HEK293T (cell line): ENCODE data around the gene SNN.

Experiments
- CTCF ChIA-PET: fragments of 350-600 bp; formaldehyde crosslinking; extraction: SDS; loops from one replicate; lab custom pipeline; 2021; ENCODE audit warnings: antibody characterized with exemption, inconsistent platforms; lab: Yijun Ruan, JAX
- POLR2A ChIA-PET: fragments of 350-600 bp; formaldehyde crosslinking; extraction: SDS; loops from one replicate; lab custom pipeline; 2020; ENCODE audit warnings: antibody characterized with exemption, inconsistent platforms; lab: Yijun Ruan, JAX
- DNase-seq: peaks from one replicate; pipeline ENCODE4 v3.0.0; 2012; ENCODE audit warnings: mixed read lengths; ENCODE audit errors: extremely low spot score
- ARNT ChIP-seq: fragments of 450-650 bp; IDR thresholded peaks from 2 replicates; pipeline ENCODE4 v1.6.1; 2017; ENCODE audit warnings: mild to moderate bottlenecking
- BHLHE40 ChIP-seq: fragments of 450-650 bp; IDR thresholded peaks from 2 replicates; pipeline ENCODE4 v1.6.1; 2016; ENCODE audit warnings: mild to moderate bottlenecking, moderate library complexity, borderline replicate concordance
- CTBP1 ChIP-seq: fragments of 450-650 bp; IDR thresholded peaks from 2 replicates; pipeline ENCODE4 v1.6.1; 2016; ENCODE audit warnings: borderline replicate concordance
- ELF4 ChIP-seq: fragments of 450-650 bp; IDR thresholded peaks from 2 replicates; pipeline ENCODE4 v1.6.1; 2017; ENCODE audit warnings: antibody characterized with exemption
- FOXA1 ChIP-seq: fragments of 450-650 bp; IDR thresholded peaks from 2 replicates; pipeline ENCODE4 v1.6.1; 2016; ENCODE audit warnings: mild to moderate bottlenecking
- FOXK2 ChIP-seq: fragments of 450-650 bp; IDR thresholded peaks from 2 replicates; pipeline ENCODE4 v1.6.1; 2016; ENCODE audit warnings: mild to moderate bottlenecking
- FOXM1 ChIP-seq: fragments of 450-650 bp; IDR thresholded peaks from 2 replicates; pipeline ENCODE4 v1.6.1; 2017; ENCODE audit warnings: mild to moderate bottlenecking, borderline replicate concordance
- HDGF ChIP-seq: fragments of 450-650 bp; IDR thresholded peaks from 2 replicates; pipeline ENCODE4 v1.6.1; 2017; ENCODE audit warnings: antibody characterized with exemption, borderline replicate concordance
- L3MBTL2 ChIP-seq: fragments of 450-650 bp; conservative IDR thresholded peaks from 2 replicates; pipeline ENCODE4 v1.6.1; 2016; ENCODE audit warnings: mild to moderate bottlenecking
- LEF1 ChIP-seq: fragments of 450-650 bp; IDR thresholded peaks from 2 replicates; pipeline ENCODE4 v1.6.1; 2017; ENCODE audit warnings: mild to moderate bottlenecking, borderline replicate concordance
- NFRKB ChIP-seq: fragments of 450-650 bp; IDR thresholded peaks from 2 replicates; pipeline ENCODE4 v1.6.1; 2016; ENCODE audit warnings: mild to moderate bottlenecking, moderate library complexity
- PKNOX1 ChIP-seq: fragments of 450-650 bp; IDR thresholded peaks from 2 replicates; pipeline ENCODE4 v1.6.1; 2016
- SP1 ChIP-seq: fragments of 450-650 bp; IDR thresholded peaks from 2 replicates; pipeline ENCODE4 v1.6.1; 2017
- SUZ12 ChIP-seq: fragments of 450-650 bp; IDR thresholded peaks from 2 replicates; pipeline ENCODE4 v1.6.1; 2016; ENCODE audit warnings: mild to moderate bottlenecking
- TARDBP ChIP-seq: fragments of 450-650 bp; IDR thresholded peaks from 2 replicates; pipeline ENCODE4 v1.6.1; 2016
- ZNF384 ChIP-seq: fragments of 450-650 bp; IDR thresholded peaks from 2 replicates; pipeline ENCODE4 v1.6.1; 2016

SNN gene

GRCh38 chr16:11711662-11712061 lies 43.4 kb downstream of the SNN start:
- TF ChIP-seq BHLHE40 (no peak), ZNF384 (no peak), FOXA1 (no peak), CTBP1 (no peak), PKNOX1 (no peak), SUZ12 (no peak), TARDBP (no peak), L3MBTL2 (no peak), FOXM1 (no peak), FOXK2 (no peak), HDGF (no peak), ARNT (no peak)
- POLR2A ChIA-PET, result no interaction called here
- CTCF ChIA-PET, result interaction anchor here (0.8 kb wide), 1 partner anchor 14 kb away, joined by 3 read pairs; no protein-coding TSS in a partner anchor
- DNase-seq, result no peak

GRCh38 chr16:11712122-11712521 lies 43.9 kb downstream of the SNN start:
- TF ChIP-seq ARNT (no peak), SP1 (no peak), FOXK2 (no peak)
- no peak for DNase-seq
- ChIA-PET CTCF (interaction anchor here (0.8 kb wide), 1 partner anchor 14 kb away, joined by 3 read pairs; no protein-coding TSS in a partner anchor), POLR2A (no interaction called here)

GRCh38 chr16:11715246-11715947 lies 47.1 kb downstream of the SNN start:
- POLR2A ChIA-PET, result no interaction called here

GRCh38 chr16:11716336-11716735 lies 48.1 kb downstream of the SNN start:
- ChIA-PET POLR2A (no interaction called here), CTCF (no interaction called here)

More at GRCh38 chr16:11715246-11715947, 47.1 kb downstream of the SNN start:
- CTCF ChIA-PET, result interaction anchor here (0.5 to 0.7 kb wide), 5 partner anchors 28 to 308 kb away, joined by 3 to 5 read pairs (median 3); no protein-coding TSS in a partner anchor
- TF ChIP-seq BHLHE40 (no peak), CTBP1 (no peak), ELF4 (no peak), ARNT (no peak), SP1 (no peak), L3MBTL2 (no peak), SUZ12 (no peak), ZNF384 (no peak), NFRKB (no peak), HDGF (no peak), FOXM1 (no peak), LEF1 (no peak), FOXK2 (no peak)
- no peak for DNase-seq

GRCh38 chr16:11717811-11718210 lies 49.6 kb downstream of the SNN start:
- CTCF ChIA-PET, result interaction anchor here (0.6 kb wide), 2 partner anchors 209 to 236 kb away, joined by 3 read pairs; no protein-coding TSS in a partner anchor
- no peak for TF ChIP-seq SUZ12
- no peak for TF ChIP-seq ZNF384
- TF ChIP-seq ARNT, result no peak
- TF ChIP-seq FOXM1, result no peak
- TF ChIP-seq LEF1, result no peak
- no peak for TF ChIP-seq ELF4
- TF ChIP-seq SP1, result no peak
- no peak for TF ChIP-seq L3MBTL2
- no peak for TF ChIP-seq FOXA1
- TF ChIP-seq CTBP1, result no peak
- TF ChIP-seq FOXK2, result no peak
- TF ChIP-seq TARDBP, result no peak
- no peak for TF ChIP-seq HDGF
- TF ChIP-seq BHLHE40, result no peak

More at GRCh38 chr16:11716336-11716735, 48.1 kb downstream of the SNN start:
- DNase-seq, result no peak
- TF ChIP-seq PKNOX1 (no peak), FOXK2 (no peak), SUZ12 (no peak), LEF1 (no peak), ARNT (no peak), L3MBTL2 (no peak), FOXA1 (no peak), SP1 (no peak), HDGF (no peak), FOXM1 (no peak), CTBP1 (no peak), ELF4 (no peak), TARDBP (no peak), NFRKB (no peak), BHLHE40 (no peak)

GRCh38 chr16:11719171-11719570 lies 50.9 kb downstream of the SNN start:
- ChIA-PET CTCF (interaction anchor here (1.2 kb wide), 1 partner anchor 312 kb away, joined by 3 read pairs; no protein-coding TSS in a partner anchor), POLR2A (no interaction called here)
- TF ChIP-seq ZNF384 (no peak), FOXM1 (no peak), HDGF (no peak)
- no peak for DNase-seq

More at GRCh38 chr16:11717811-11718210, 49.6 kb downstream of the SNN start:
- no peak for DNase-seq
- POLR2A ChIA-PET, result interaction anchor here (0.6 kb wide), 1 partner anchor 80 kb away, joined by 3 read pairs; no protein-coding TSS in a partner anchor
